ENCODE results near the gene PHC2. TPM values are rescaled to one million over a fixed set of nuclear protein-coding genes. Genes with fewer than 3 reads are reported as not detected.
A peak's percentile ranks its signal among the peaks of the same experiment; 100 is the strongest.

PHC2 gene
- total RNA-seq, 1 experiment from 2014 or later: 137 TPM

DNA sequence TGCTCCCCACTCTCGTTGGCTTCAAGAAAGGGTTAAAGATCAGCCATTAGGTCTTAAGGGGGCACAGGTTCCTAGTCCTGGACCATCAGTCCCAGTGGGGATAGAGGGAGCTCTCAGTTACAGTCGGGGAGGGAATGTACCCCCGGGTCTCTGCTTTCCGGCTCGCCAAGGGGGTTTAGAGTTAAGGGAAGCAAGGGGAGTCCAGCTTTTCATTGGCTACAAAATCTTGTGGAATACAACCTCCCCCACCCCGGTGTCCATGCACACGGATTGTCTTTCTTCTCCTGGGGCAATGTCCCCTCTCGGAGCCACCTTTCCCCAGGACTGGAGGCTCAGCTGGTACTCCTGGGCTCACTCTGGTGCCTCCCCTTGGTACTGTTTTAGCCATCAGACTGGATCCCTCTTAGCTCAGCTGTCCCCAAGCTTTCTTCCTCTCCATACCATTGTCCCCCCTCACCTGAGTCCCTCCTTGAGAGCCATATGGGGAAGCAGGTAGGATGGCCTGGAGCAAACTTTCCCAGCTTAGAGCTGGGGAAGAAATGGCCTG lies 110.2 kb downstream of the PHC2 start, which contains the start of gene A3GALT2:
Gene A3GALT2, minus strand, starts transcription at position 480 of the 547 bp plus-strand sequence. Its CDS starts 0 bp downstream, at position 480.
- Mint-ChIP-seq H3K9me3 (ENCODE audit: unreplicated experiment) (no peaks in the 10 kb centered on the region), H3K27ac (ENCODE audit: low read depth, unreplicated experiment) (no peak within 1 kb of the TSS), H3K4me1 (ENCODE audit: insufficient read depth, unreplicated experiment) (peaks cover 2% of the 10 kb centered on the region), H3K27me3 (ENCODE audit: insufficient read depth, unreplicated experiment) (no peaks in the 10 kb centered on the region), H3K36me3 (ENCODE audit: insufficient read depth, unreplicated experiment) (peaks cover 48% of the 10 kb centered on the region), H3K4me3 (ENCODE audit: unreplicated experiment) (no peak within 1 kb of the TSS)
- ChIA-PET CTCF (interaction anchor here (1.4 to 1.9 kb wide), 3 partner anchors 24 to 150 kb away, joined by 3 to 15 read pairs (median 5); no protein-coding TSS in a partner anchor), POLR2A (interaction anchor here (1.3 to 2.8 kb wide), 2 partner anchors 16 to 19 kb away, joined by 3 to 11 read pairs; no protein-coding TSS in a partner anchor)
- peak; percentile 26 for DNase-seq (ENCODE audit: unreplicated experiment)
- intact Hi-C loops (cut with micrococcal nuclease): no loop called here
- TF ChIP-seq CTCF (IDR thresholded peaks at IDR 0.05; ENCODE audit: unreplicated experiment): no peak
- BruUV-seq (replicated peaks): no TSS peak

DNA sequence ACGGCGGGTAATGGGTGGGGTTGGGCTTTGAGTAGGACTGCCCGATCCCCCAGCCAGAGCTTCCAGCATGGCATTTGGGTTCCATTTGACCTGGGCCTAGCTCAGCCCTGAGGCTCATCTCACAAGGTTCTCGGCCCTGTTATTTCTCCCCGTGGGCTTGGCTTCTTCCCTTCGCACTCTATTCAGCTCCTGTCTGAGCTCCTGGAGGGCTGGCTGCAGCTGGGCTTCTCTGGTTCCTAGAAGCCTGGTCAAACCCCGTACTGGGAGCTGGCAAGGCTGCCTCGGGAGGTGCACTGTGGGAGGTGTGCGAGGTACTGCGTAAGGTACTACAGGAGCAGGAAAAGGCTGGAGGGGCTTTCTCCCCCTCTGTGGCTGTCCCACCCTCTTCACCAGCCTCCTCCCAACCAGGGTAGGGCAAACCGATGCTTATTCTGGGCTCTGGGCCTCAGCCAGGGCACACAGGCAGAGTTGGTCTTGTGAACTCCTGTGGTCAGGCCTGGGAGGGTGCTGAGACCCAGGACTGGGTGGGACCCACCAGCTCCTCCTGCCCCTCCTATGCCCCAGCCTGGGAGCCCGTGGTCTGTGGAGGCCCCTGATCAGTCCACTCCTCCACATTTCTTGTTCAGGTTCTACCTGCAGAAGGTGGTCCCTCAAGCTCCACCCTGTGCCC lies 110.8 kb downstream of the PHC2 start:
- H3K4me3 Mint-ChIP-seq (ENCODE audit: unreplicated experiment): no peak overlapping the region
- TF ChIP-seq CTCF (IDR thresholded peaks at IDR 0.05; ENCODE audit: unreplicated experiment): no peak
- no peaks in the 10 kb centered on the region for H3K9me3 Mint-ChIP-seq (ENCODE audit: unreplicated experiment)
- BruUV-seq (replicated peaks): no TSS peak
- H3K4me1 Mint-ChIP-seq (ENCODE audit: insufficient read depth, unreplicated experiment): no peaks in the 10 kb centered on the region
- peaks cover 42% of the 10 kb centered on the region for H3K36me3 Mint-ChIP-seq (ENCODE audit: insufficient read depth, unreplicated experiment)
- DNase-seq (ENCODE audit: unreplicated experiment): no peak
- CTCF ChIA-PET: interaction anchor here (0.7 to 1.9 kb wide), 3 partner anchors 12 to 151 kb away, joined by 3 to 15 read pairs (median 3); no protein-coding TSS in a partner anchor
- H3K27ac Mint-ChIP-seq (ENCODE audit: low read depth, unreplicated experiment): no peak overlapping the region
- no peaks in the 10 kb centered on the region for H3K27me3 Mint-ChIP-seq (ENCODE audit: insufficient read depth, unreplicated experiment)
- POLR2A ChIA-PET: interaction anchor here (2.8 kb wide), 1 partner anchor 19 kb away, joined by 11 read pairs; no protein-coding TSS in a partner anchor
- intact Hi-C loops (cut with micrococcal nuclease): no loop called here

DNA sequence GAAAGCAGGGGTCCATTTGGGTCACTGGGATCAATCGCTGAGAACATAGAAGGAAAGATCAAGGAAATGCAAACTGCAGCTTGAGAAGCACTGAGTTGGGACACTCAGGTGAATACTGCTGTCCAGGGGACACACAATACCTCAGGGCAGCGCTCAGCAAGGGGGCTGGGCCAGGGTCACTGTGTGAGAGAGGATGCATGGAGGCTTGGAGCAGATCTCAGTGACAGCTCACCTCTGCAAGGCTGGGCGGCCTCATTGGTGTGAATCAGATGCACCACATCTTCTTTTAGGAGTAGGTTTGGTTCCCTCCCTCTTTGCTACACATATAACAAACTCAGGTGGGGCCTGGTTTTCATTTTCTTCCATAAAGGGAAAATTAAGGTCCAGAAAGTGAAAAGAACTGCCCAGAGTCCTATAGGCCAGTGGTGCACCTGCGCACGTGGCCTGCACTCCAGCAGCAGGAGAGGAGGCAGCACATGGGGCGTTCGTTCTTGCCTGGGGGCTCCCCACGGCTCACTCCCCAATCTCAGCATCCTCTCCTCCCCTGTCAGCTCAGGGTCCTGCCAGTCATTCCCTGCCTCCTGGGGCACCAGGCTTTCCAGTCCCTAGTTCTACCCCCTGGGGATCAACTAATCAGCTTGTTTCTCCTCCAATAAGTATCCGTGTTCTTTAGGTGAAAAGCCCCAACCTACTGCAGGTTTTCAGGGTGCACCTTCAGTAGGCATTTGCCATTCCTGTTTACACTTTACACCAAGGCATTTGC lies 111.5 kb downstream of the PHC2 start:
- ChIA-PET CTCF (interaction anchor here (0.7 to 1.9 kb wide), 2 partner anchors 11 to 23 kb away, joined by 3 to 15 read pairs; no protein-coding TSS in a partner anchor), POLR2A (interaction anchor here (2.8 kb wide), 1 partner anchor 20 kb away, joined by 11 read pairs; no protein-coding TSS in a partner anchor)
- Mint-ChIP-seq H3K27me3 (ENCODE audit: insufficient read depth, unreplicated experiment) (no peaks in the 10 kb centered on the region), H3K4me1 (ENCODE audit: insufficient read depth, unreplicated experiment) (no peaks in the 10 kb centered on the region), H3K4me3 (ENCODE audit: unreplicated experiment) (no peak overlapping the region), H3K9me3 (ENCODE audit: unreplicated experiment) (no peaks in the 10 kb centered on the region), H3K36me3 (ENCODE audit: insufficient read depth, unreplicated experiment) (peaks cover 35% of the 10 kb centered on the region), H3K27ac (ENCODE audit: low read depth, unreplicated experiment) (no peak overlapping the region)
- TF ChIP-seq CTCF (IDR thresholded peaks at IDR 0.05; ENCODE audit: unreplicated experiment): no peak
- intact Hi-C loops (cut with micrococcal nuclease): no loop called here
- no TSS peak for BruUV-seq (replicated peaks)
- DNase-seq (ENCODE audit: unreplicated experiment): no peak

GRCh38 chr1:33317946-33318345 lies 112.9 kb downstream of the PHC2 start:
- DNase-seq (ENCODE audit: unreplicated experiment): no peak
- ChIA-PET CTCF (interaction anchor here (0.8 to 1.3 kb wide), 2 partner anchors 22 to 120 kb away, joined by 3 to 5 read pairs; no protein-coding TSS in a partner anchor), POLR2A (no interaction called here)
- H3K36me3 Mint-ChIP-seq (ENCODE audit: insufficient read depth, unreplicated experiment): peaks cover 20% of the 10 kb centered on the region
- H3K27me3 Mint-ChIP-seq (ENCODE audit: insufficient read depth, unreplicated experiment): no peaks in the 10 kb centered on the region
- H3K27ac Mint-ChIP-seq (ENCODE audit: low read depth, unreplicated experiment): no peak overlapping the region
- no TSS peak for BruUV-seq (replicated peaks)
- intact Hi-C loops (cut with micrococcal nuclease): no loop called here
- H3K4me1 Mint-ChIP-seq (ENCODE audit: insufficient read depth, unreplicated experiment): no peaks in the 10 kb centered on the region
- TF ChIP-seq CTCF (IDR thresholded peaks at IDR 0.05; ENCODE audit: unreplicated experiment): no peak
- H3K4me3 Mint-ChIP-seq (ENCODE audit: unreplicated experiment): no peak overlapping the region
- no peaks in the 10 kb centered on the region for H3K9me3 Mint-ChIP-seq (ENCODE audit: unreplicated experiment)
